MM.1S (cell line): ENCODE results near the gene GCN1.

Experiments
- EZH2 ChIP-seq: fragments of 300-600 bp; sonication (generic); optimal IDR thresholded peaks from 2 replicates; pipeline ENCODE3; 2017; ENCODE audit warnings: low read depth, mild to moderate bottlenecking, antibody characterized with exemption, low read length, mixed read lengths
- TF ChIP-seq, protein P1 (sequence below): fragments of 300-600 bp; sonication (generic); IDR thresholded peaks from 2 replicates; pipeline ENCODE4 v1.5.1; 2016; ENCODE audit warnings: antibody characterized with exemption, low read length, mixed read lengths

GRCh38 chr12:120102189-120103043 is 92.1 kb downstream of the GCN1 start:
- TF ChIP-seq, protein P1, sequence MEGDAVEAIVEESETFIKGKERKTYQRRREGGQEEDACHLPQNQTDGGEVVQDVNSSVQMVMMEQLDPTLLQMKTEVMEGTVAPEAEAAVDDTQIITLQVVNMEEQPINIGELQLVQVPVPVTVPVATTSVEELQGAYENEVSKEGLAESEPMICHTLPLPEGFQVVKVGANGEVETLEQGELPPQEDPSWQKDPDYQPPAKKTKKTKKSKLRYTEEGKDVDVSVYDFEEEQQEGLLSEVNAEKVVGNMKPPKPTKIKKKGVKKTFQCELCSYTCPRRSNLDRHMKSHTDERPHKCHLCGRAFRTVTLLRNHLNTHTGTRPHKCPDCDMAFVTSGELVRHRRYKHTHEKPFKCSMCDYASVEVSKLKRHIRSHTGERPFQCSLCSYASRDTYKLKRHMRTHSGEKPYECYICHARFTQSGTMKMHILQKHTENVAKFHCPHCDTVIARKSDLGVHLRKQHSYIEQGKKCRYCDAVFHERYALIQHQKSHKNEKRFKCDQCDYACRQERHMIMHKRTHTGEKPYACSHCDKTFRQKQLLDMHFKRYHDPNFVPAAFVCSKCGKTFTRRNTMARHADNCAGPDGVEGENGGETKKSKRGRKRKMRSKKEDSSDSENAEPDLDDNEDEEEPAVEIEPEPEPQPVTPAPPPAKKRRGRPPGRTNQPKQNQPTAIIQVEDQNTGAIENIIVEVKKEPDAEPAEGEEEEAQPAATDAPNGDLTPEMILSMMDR, result no peak
- no peak for TF ChIP-seq EZH2
